ENCODE results near the gene XYLT1. TPM values are rescaled to one million over a fixed set of nuclear protein-coding genes. Genes with fewer than 3 reads are reported as not detected.
A peak's percentile ranks its signal among the peaks of the same experiment; 100 is the strongest.

The XYLT1 gene
- total and polyA plus RNA-seq, 10 of the 15 experiments (the other 5 are each of a cell fraction or from before 2014, with no cell fraction given) = 0.88 to 14.8 (median 5.8) TPM

DNA sequence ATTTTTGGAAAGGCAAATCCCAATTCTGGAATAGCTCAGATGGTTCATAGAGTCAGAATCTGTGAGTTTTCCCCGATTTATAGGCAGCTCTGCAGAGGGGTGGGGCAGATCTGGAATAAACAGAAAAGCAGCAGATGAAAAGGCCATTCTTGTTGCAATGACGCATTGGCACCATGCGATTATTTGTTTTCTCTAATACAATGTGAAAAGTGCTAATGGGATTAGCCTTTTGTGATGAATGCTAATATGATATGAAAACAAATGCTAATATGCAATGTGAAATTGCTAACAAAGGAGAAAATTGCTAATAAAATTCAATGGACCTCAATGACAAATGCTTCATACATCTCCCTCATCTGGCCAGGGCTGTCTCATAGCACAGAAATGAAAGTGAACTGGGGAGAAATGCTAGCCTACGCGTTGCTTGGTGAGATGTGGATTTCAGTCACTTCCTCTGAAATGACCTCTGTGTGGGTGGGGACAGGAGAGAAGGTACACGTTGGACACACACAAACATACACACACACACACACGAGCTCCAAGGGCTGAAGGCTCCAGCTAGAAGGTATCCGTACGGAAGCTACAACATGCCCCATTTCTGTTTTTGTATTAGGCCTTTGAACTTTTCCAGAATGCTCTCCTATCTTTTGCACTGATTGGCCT lies 394.5 kb downstream of the XYLT1 start (continued):
- TF ChIP-seq, protein P1, sequence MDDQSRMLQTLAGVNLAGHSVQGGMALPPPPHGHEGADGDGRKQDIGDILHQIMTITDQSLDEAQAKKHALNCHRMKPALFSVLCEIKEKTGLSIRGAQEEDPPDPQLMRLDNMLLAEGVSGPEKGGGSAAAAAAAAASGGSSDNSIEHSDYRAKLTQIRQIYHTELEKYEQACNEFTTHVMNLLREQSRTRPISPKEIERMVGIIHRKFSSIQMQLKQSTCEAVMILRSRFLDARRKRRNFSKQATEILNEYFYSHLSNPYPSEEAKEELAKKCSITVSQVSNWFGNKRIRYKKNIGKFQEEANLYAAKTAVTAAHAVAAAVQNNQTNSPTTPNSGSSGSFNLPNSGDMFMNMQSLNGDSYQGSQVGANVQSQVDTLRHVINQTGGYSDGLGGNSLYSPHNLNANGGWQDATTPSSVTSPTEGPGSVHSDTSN (IDR thresholded peaks at IDR 0.05; ENCODE audit: insufficient replicate concordance, low read depth, low read length) = no peak
- no peak for TF ChIP-seq YBX1 (IDR thresholded peaks at IDR 0.05)
- no peak for TF ChIP-seq PAX8 (IDR thresholded peaks at IDR 0.05)
- TF ChIP-seq MEF2A (IDR thresholded peaks at IDR 0.05; ENCODE audit: insufficient read depth, low read depth, low read length) = no peak
- no peak for TF ChIP-seq RAD21 (IDR thresholded peaks at IDR 0.05; ENCODE audit: insufficient read depth, low read depth, low read length)
- TF ChIP-seq ZNF274 (IDR thresholded peaks at IDR 0.05; ENCODE audit: insufficient read depth, insufficient read length) = no peak
- TF ChIP-seq GATAD2B (conservative IDR thresholded peaks at IDR 0.05; ENCODE audit: low read depth) = no peak
- no peak for TF ChIP-seq SP1 (IDR thresholded peaks at IDR 0.05; ENCODE audit: low read depth, low read length)
- TF ChIP-seq, protein P2, sequence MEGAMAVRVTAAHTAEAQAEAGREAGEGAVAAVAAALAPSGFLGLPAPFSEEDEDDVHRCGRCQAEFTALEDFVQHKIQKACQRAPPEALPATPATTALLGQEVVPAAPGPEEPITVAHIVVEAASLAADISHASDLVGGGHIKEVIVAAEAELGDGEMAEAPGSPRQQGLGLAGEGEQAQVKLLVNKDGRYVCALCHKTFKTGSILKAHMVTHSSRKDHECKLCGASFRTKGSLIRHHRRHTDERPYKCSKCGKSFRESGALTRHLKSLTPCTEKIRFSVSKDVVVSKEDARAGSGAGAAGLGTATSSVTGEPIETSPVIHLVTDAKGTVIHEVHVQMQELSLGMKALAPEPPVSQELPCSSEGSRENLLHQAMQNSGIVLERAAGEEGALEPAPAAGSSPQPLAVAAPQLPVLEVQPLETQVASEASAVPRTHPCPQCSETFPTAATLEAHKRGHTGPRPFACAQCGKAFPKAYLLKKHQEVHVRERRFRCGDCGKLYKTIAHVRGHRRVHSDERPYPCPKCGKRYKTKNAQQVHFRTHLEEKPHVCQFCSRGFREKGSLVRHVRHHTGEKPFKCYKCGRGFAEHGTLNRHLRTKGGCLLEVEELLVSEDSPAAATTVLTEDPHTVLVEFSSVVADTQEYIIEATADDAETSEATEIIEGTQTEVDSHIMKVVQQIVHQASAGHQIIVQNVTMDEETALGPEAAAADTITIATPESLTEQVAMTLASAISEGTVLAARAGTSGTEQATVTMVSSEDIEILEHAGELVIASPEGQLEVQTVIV (IDR thresholded peaks at IDR 0.05; ENCODE audit: borderline replicate concordance, partially characterized antibody) = no peak
- no peak for TF ChIP-seq SMAD1 (IDR thresholded peaks at IDR 0.05; ENCODE audit: low read depth, partially characterized antibody)
- TF ChIP-seq, protein P3, sequence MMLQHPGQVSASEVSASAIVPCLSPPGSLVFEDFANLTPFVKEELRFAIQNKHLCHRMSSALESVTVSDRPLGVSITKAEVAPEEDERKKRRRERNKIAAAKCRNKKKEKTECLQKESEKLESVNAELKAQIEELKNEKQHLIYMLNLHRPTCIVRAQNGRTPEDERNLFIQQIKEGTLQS (IDR thresholded peaks at IDR 0.05; ENCODE audit: borderline replicate concordance, extremely low read depth, low read depth, low read length) = no peak
- no peak for TF ChIP-seq REST (IDR thresholded peaks at IDR 0.05; ENCODE audit: low read depth, low read length)
- no peak for TF ChIP-seq E2F4 (IDR thresholded peaks at IDR 0.05; ENCODE audit: low read depth, low read length)
- no peak for TF ChIP-seq ATF7 (IDR thresholded peaks at IDR 0.05; ENCODE audit: low read depth)
- peak; percentile 46; the same call in 1 of the 2 replicates for TF ChIP-seq CREB1 (IDR thresholded peaks at IDR 0.05; ENCODE audit: low read depth)
- no peak for TF ChIP-seq TCF3 (IDR thresholded peaks at IDR 0.05; ENCODE audit: borderline replicate concordance, insufficient read depth, low read depth, low read length)
- no peak for TF ChIP-seq RELB (IDR thresholded peaks at IDR 0.05; ENCODE audit: low read depth)
- peak; percentile 69 for TF ChIP-seq IKZF1 (conservative IDR thresholded peaks at IDR 0.05)

Measured in GM12878 (cell line).